ENCODE data around the gene TMEM151B. TPM values are rescaled to one million over a fixed set of nuclear protein-coding genes. Genes with fewer than 3 reads are reported as not detected.
A peak's percentile ranks its signal among the peaks of the same experiment; 100 is the strongest.

TMEM151B gene
- total RNA-seq, 2 donors from 2014 or later, result 0.22 to 0.51 TPM

DNA sequence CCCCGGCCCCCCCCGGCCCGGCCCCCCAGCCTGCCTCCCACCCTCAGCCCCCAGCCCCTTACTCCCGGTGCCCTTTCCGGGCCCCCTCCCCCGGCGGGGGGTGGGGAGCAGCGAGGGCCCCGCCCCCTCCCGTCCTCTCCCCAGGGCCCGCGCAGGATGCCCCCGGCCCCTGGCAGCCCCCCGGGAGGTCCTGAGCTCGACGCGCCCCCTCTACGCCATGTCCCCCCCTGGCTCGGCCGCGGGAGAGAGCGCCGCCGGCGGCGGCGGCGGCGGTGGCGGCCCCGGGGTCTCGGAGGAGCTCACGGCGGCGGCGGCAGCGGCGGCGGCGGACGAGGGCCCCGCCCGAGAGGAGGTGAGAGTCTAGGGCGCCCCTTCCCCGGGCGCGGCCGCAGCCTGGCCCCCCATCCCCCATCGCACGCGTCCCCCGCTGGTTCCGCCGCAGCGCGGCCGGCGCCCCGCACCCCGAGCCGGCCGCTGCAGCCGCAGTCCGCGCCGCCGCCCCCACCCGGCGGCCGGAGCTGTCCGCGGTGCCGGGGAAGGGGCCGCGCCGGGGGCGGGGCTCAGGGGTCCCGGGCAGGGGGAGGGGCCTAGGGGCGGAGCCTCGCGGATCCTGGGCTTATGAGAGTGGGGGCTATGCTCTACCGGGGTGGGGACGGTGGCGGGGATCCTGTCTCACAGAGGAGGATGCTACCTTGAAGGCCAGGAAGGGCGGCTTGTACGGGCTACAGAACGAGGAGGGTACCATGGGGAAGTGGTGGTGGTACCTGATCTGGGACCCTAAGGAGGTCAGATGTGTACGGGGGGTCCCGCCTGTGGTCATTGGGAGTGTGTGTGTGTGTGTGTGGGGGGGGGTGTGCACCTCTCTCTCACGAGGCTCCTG is 516 bp downstream of the TMEM151B start:
- H3K4me3 ChIP-seq (ENCODE audit: low read length), result no peak overlapping the region
- H3K36me3 ChIP-seq (ENCODE audit: control insufficient read depth, insufficient read depth, low read length), result no peaks in the 10 kb centered on the region
- H3K27me3 ChIP-seq (ENCODE audit: control insufficient read depth, insufficient read depth, low read length, poor library complexity, severe bottlenecking), result peaks cover 66% of the 10 kb centered on the region
- WGBS, 2 experiments (ENCODE audit: insufficient coverage in 1 of 2, insufficient read length in 1 of 2), result 3 to 7% methylated on average over 8 to 86 of the region's 90 CpGs
- no peak overlapping the region for H3K27ac ChIP-seq (ENCODE audit: low read depth, low read length)
- H3K27ac Mint-ChIP-seq, result no peak overlapping the region
- H3K27me3 Mint-ChIP-seq (ENCODE audit: insufficient read depth), result peaks cover 87% of the 10 kb centered on the region
- TF ChIP-seq, protein P1, sequence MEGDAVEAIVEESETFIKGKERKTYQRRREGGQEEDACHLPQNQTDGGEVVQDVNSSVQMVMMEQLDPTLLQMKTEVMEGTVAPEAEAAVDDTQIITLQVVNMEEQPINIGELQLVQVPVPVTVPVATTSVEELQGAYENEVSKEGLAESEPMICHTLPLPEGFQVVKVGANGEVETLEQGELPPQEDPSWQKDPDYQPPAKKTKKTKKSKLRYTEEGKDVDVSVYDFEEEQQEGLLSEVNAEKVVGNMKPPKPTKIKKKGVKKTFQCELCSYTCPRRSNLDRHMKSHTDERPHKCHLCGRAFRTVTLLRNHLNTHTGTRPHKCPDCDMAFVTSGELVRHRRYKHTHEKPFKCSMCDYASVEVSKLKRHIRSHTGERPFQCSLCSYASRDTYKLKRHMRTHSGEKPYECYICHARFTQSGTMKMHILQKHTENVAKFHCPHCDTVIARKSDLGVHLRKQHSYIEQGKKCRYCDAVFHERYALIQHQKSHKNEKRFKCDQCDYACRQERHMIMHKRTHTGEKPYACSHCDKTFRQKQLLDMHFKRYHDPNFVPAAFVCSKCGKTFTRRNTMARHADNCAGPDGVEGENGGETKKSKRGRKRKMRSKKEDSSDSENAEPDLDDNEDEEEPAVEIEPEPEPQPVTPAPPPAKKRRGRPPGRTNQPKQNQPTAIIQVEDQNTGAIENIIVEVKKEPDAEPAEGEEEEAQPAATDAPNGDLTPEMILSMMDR (conservative IDR thresholded peaks at IDR 0.05), result no peak
- no peak overlapping the region for H3K9ac ChIP-seq (ENCODE audit: extremely low read depth, low read length, poor library complexity, severe bottlenecking)
- peaks cover 2% of the 10 kb centered on the region for H3K36me3 Mint-ChIP-seq (ENCODE audit: low read depth)
- no peaks in the 10 kb centered on the region for H3K9me3 Mint-ChIP-seq
- no peaks in the 10 kb centered on the region for H3K9me3 ChIP-seq (ENCODE audit: control insufficient read depth, low read length)
- H3K4me1 Mint-ChIP-seq, result peaks cover 3% of the 10 kb centered on the region
- no peaks in the 10 kb centered on the region for H3K4me1 ChIP-seq (ENCODE audit: control insufficient read depth, insufficient read depth, low read length)
- H3K4me3 Mint-ChIP-seq, result peak overlapping the region; percentile 55
- peak; percentile 87 for DNase-seq

DNA sequence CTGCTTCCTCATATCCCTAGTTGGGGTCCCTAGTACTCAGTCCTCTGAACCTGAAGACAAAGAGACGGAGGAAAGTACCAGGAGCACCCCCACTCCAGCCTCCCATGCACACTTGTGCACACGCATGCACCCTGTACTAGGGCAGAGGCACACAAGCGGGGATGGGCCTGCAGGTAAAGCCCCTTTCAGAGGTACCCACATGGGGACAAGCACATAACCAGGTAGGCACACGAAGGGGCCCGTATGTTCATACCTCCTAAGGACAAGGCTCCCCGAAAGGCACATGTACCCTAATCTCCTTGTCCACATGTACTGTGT is 1.1 kb downstream of the TMEM151B start:
- H3K27ac Mint-ChIP-seq, result no peak overlapping the region
- Histone ChIP-seq H3K4me3 (ENCODE audit: low read length) (no peak overlapping the region), H3K36me3 (ENCODE audit: control insufficient read depth, insufficient read depth, low read length) (no peaks in the 10 kb centered on the region), H3K27ac (ENCODE audit: low read depth, low read length) (no peak overlapping the region), H3K27me3 (ENCODE audit: control insufficient read depth, insufficient read depth, low read length, poor library complexity, severe bottlenecking) (peaks cover 72% of the 10 kb centered on the region), H3K9me3 (ENCODE audit: control insufficient read depth, low read length) (no peaks in the 10 kb centered on the region), H3K4me1 (ENCODE audit: control insufficient read depth, insufficient read depth, low read length) (no peaks in the 10 kb centered on the region), H3K9ac (ENCODE audit: extremely low read depth, low read length, poor library complexity, severe bottlenecking) (no peak overlapping the region)
- no peak for DNase-seq
- peaks cover 3% of the 10 kb centered on the region for H3K4me1 Mint-ChIP-seq
- no peaks in the 10 kb centered on the region for H3K9me3 Mint-ChIP-seq
- peak overlapping the region; percentile 55 for H3K4me3 Mint-ChIP-seq
- TF ChIP-seq, protein P1 (conservative IDR thresholded peaks at IDR 0.05), result no peak
- peaks cover 2% of the 10 kb centered on the region for H3K36me3 Mint-ChIP-seq (ENCODE audit: low read depth)
- H3K27me3 Mint-ChIP-seq (ENCODE audit: insufficient read depth), result peaks cover 86% of the 10 kb centered on the region
- 88 to 90% methylated on average over 6 of the region's 6 CpGs for WGBS, 2 experiments (ENCODE audit: insufficient coverage in 1 of 2, insufficient read length in 1 of 2)

DNA sequence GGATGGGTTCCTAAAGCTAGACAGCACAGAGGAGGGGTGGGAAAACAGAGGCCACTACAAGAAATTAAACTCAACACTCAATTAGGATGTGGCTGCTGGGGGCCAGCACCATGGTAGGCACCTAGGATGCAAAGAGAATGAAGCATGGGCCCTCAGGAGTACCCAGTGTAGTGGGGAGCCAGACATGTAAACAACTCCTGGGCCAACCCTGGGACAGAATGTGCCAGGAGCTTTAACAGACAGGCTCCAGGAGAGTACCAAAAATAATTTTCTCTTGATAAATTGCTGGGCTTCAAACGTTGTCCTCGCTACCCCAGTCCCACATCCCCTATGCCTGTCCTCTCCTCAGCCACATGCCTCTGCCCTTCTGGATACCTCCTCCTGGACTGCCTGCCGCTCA is 1.7 kb downstream of the TMEM151B start:
- Histone ChIP-seq H3K9me3 (ENCODE audit: control insufficient read depth, low read length) (no peaks in the 10 kb centered on the region), H3K4me1 (ENCODE audit: control insufficient read depth, insufficient read depth, low read length) (no peaks in the 10 kb centered on the region), H3K36me3 (ENCODE audit: control insufficient read depth, insufficient read depth, low read length) (no peaks in the 10 kb centered on the region), H3K27ac (ENCODE audit: low read depth, low read length) (no peak overlapping the region), H3K9ac (ENCODE audit: extremely low read depth, low read length, poor library complexity, severe bottlenecking) (no peak overlapping the region), H3K27me3 (ENCODE audit: control insufficient read depth, insufficient read depth, low read length, poor library complexity, severe bottlenecking) (peaks cover 78% of the 10 kb centered on the region), H3K4me3 (ENCODE audit: low read length) (no peak overlapping the region)
- H3K36me3 Mint-ChIP-seq (ENCODE audit: low read depth), result peaks cover 2% of the 10 kb centered on the region
- 81 to 90% methylated on average over 2 to 3 of the region's 3 CpGs for WGBS, 2 experiments (ENCODE audit: insufficient coverage in 1 of 2, insufficient read length in 1 of 2)
- no peak for DNase-seq
- no peaks in the 10 kb centered on the region for H3K9me3 Mint-ChIP-seq
- no peak overlapping the region for H3K27ac Mint-ChIP-seq
- TF ChIP-seq, protein P1 (conservative IDR thresholded peaks at IDR 0.05), result no peak
- H3K4me1 Mint-ChIP-seq, result peaks cover 3% of the 10 kb centered on the region
- H3K4me3 Mint-ChIP-seq, result no peak overlapping the region
- peaks cover 85% of the 10 kb centered on the region for H3K27me3 Mint-ChIP-seq (ENCODE audit: insufficient read depth)
